HG03097 (cell line): Measurements from ENCODE around the gene NPC1.
"Not testable (repeated sequence)": the region's sequence is repeated elsewhere in the genome, so short reads cannot be mapped to it uniquely, and the experiment has no call there.

Experiments used
- ATAC-seq: cut with Tn5 transposase; IDR thresholded peaks from one replicate; pipeline ENCODE4 v1.9.1; 2021; ENCODE audit not compliant: unreplicated experiment, low FRiP score

NPC1 gene

GRCh38 chr18:23498117-23498516 lies 88.2 kb downstream of the NPC1 start:
- no peak for ATAC-seq

DNA sequence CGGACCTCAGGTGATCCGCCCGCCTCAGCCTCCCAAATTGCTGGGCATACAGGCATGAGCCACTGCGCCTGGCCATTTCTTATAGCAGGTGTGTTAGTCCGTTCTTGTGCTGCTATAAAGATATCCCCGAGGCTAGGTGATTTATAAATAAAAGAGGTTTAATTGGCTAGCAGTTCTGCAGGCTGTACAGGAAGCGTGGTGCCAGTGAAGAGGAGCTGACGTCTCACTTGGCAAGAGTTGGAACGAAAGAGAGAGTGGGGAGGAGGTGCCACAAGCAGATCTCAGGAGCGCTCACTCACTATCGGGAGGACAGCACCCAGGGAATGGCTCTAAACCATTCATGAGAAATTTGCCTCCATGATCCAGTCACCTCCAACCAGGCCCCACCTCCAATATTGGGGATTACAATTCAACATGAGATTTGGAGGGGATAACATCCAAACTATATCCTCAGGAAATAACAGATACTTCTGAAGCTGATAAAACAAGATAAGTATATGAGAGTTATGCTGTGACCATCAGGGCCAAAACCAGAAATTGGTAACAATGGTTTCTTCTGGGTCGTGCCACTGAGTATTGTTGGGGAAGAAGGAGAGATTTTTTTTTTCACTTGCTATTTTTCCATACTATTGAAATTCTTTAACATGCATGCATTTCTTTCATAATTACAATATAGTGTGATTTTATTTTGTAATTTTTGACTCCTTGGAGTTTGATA lies 90.4 kb downstream of the NPC1 start:
- no peak for ATAC-seq

DNA sequence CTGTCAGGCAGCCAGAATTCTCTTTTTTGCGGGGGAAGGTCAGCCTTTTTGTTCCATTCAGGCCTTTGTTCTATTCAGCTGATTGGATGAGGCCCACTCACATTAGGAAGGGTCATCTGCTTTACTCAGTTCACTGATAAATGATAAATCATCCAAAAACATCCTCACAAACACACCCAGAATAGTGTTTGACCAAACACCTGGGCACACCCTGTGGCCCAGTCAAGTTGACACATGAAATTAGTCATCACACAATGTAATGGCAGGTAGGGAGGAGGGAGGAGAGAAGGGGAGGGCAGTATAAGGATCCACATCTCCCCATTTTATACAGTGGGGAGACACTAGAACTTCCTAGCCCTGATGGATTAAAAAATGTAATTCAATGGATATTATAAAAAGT lies 91.3 kb downstream of the NPC1 start:
- ATAC-seq = no peak

GRCh38 chr18:23493654-23494053 lies 92.7 kb downstream of the NPC1 start:
- ATAC-seq = no peak

- ATAC-seq = not testable (repeated sequence)
These were observed 96.7 kb downstream of the NPC1 start for GRCh38 chr18:23489586-23489985.

DNA sequence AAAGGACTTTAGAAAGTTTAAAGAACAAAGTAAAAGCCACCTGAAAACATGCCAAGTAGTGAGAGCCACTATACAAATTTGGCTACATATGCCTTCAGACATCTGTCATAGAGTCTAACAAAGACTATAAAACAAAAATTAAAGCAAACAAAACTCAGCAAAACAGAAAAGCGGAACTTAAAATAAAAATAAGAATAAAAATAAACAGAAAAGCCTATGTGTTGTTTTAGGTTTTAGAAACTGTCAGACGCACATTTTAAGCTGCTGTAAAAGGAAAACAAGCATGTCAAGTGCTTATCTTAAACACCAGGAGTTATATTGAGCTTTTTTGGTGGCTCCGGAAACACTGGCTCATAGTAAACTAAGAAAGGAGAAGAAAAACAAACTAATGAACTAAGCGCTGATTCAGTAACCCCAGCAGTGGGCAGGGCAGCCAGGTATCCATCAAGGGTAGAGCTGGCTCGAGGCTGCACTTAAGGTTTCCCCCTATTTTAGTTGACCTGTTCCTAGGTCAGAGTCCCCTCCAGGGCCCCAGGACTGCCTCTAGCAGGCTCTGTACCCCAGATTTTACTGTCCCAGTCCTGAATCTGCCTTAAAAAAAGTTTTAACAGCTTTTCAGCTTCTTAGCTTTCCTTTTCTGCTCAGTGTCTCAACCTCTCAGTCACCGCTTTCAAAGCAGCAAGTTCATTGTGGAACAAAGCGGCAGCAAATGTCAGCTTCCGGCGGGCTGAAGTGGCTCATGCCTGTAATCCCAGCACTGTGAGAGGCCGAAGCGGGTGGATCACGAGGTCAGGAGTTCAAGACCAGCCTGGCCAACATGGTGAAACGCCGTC lies 98.4 kb downstream of the NPC1 start:
- peak; percentile 62 for ATAC-seq

- no peak for ATAC-seq
These were observed 100.9 kb downstream of the NPC1 start for GRCh38 chr18:23485386-23485785.

GRCh38 chr18:23484561-23485182 lies 101.6 kb downstream of the NPC1 start:
- no peak for ATAC-seq
